Transverse colon (tissue), 4 donors: ENCODE results near the gene SERINC5. TPM values are rescaled to one million over a fixed set of nuclear protein-coding genes. Genes with fewer than 3 reads are reported as not detected.
A peak's percentile ranks its signal among the peaks of the same experiment; 100 is the strongest.
"Not testable (repeated sequence)": the region's sequence is repeated elsewhere in the genome, so short reads cannot be mapped to it uniquely, and the experiment has no call there.

Source experiments
- DNase-seq: peaks from one replicate; pipeline ENCODE4 v3.0.0-alpha.2; 2019
- H3K27ac ChIP-seq, 4 donors: fragments of 200-600 bp; sonication (generic); 2 replicates each; pipeline ENCODE4 v1.5.1; 2016 to 2018; ENCODE audit warnings: inconsistent platforms in 4 of 4
- H3K27me3 ChIP-seq: fragments of 200-600 bp; sonication (generic); 2 replicates; pipeline ENCODE4 v1.5.1; 2017; ENCODE audit warnings: inconsistent platforms
- H3K36me3 ChIP-seq, 4 donors: fragments of 200-600 bp; sonication (generic); 2 replicates each; pipeline ENCODE4 v1.5.1; 2017 to 2019; ENCODE audit warnings: inconsistent platforms in 4 of 4
- H3K4me1 ChIP-seq, 4 donors: fragments of 200-600 bp; sonication (generic); 2 replicates each; pipeline ENCODE4 v1.5.1; 2017 to 2020; ENCODE audit warnings: inconsistent platforms in 4 of 4
- H3K4me3 ChIP-seq, 4 donors: fragments of 200-600 bp; sonication (generic); 1 replicate in 1 of 4; 2 replicates in 3 of 4; pipeline versions ENCODE4 v1.5.1 to v1.6.1; 2017 to 2019; ENCODE audit warnings: inconsistent platforms in 4 of 4
- H3K9me3 ChIP-seq, 2 donors: fragments of 200-600 bp; sonication (generic); 2 replicates each; pipeline ENCODE4 v1.5.1; 2017 to 2019; ENCODE audit warnings: inconsistent platforms in 2 of 2
- CTCF ChIP-seq, 5 experiments: fragments of 200-600 bp in 3 of 5; fragments of 450-650 bp in 2 of 5; sonication (generic) in 3 of 5; IDR thresholded peaks; 1 replicate in 2 of 5; 2 replicates in 3 of 5; pipeline ENCODE4 v1.5.1; 2016 to 2017; ENCODE audit warnings: antibody characterized with exemption in 5 of 5, inconsistent platforms in 3 of 5, mild to moderate bottlenecking in 2 of 5, moderate library complexity in 1 of 5
- EP300 ChIP-seq: sonication (generic); formaldehyde crosslinking; IDR thresholded peaks from one replicate; pipeline ENCODE4 v1.6.1; 2017; ENCODE audit warnings: antibody characterized with exemption, low read depth
- POLR2A ChIP-seq: fragments of 450-650 bp; IDR thresholded peaks from one replicate; pipeline ENCODE4 v1.6.1; 2016; ENCODE audit warnings: antibody characterized with exemption, mild to moderate bottlenecking, moderate library complexity
- POLR2AphosphoS5 ChIP-seq, 3 donors: sonication (generic); formaldehyde crosslinking; IDR thresholded peaks; one replicate each; pipeline ENCODE4 v1.6.1; 2016; ENCODE audit warnings: antibody characterized with exemption in 3 of 3
- WGBS, 2 donors: methylation state at CpG; one replicate each; pipeline ENCODE4 v1.1.5; 2018; ENCODE audit warnings: low coverage in 1 of 2; 5-methylcytosine and 5-hydroxymethylcytosine counted together
- in situ Hi-C, 4 donors: fragments of 200-750 bp; cut with MboI; loops; one replicate each; pipeline versions ENCODE4 v1.15.0 to v1.15.1; 2017; ENCODE audit warnings: low sequenced_read_pairs in 3 of 4, low pct_ligation_motif_present in 1 of 4, low pct_unique_long_range_greater_than_20kb in 1 of 4
- intact Hi-C: fragments of 100-400 bp; cut with DNase I; formaldehyde crosslinking; loops from one replicate; pipeline ENCODE4 v1.15.1; 2023; ENCODE audit warnings: low total_unique reads
- total RNA-seq, 4 donors: library from RNA; depleted of rRNA; stranded (reverse); fragments of >200 nt; gene quantifications; one replicate each; pipeline ENCODE4 v1.1.0, GENCODE V29; 2016

SERINC5 gene
- total RNA-seq, 4 donors from 2014 or later = 40.6 to 90.4 (median 79.6) TPM

DNA sequence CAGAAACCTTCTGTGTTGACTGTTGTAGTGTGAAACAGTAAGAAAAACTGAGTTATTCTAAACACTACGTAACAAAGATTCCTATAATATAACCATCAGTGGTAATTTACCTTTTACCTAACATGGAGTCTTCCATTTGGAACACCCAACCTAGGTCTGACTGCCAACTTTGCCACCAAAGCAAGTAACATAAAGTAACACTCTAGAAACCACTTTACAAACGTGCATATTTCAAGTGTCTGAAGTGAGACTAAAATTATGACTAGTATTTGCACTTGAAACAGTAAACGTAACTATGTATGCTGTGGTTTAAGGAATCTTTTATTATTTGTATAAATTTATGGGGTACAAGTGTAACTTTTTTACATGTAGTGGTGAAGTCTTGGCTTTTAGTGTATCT lies 95.6 kb downstream of the SERINC5 start:
- H3K4me3 ChIP-seq = no peak overlapping the region
- H3K4me1 ChIP-seq = peaks cover 0 to 5% (median 0%) of the 10 kb centered on the region in 4 donors
- H3K27me3 ChIP-seq = no peaks in the 10 kb centered on the region
- DNase-seq = no peak
- no peaks in the 10 kb centered on the region for H3K9me3 ChIP-seq
- intact Hi-C loops = no loop called here
- in situ Hi-C loops = no loop called here
- WGBS, 2 donors = 90 to 91% methylated on average over 3 of the region's 3 CpGs
- no peak for TF ChIP-seq CTCF (IDR thresholded peaks at IDR 0.05)
- TF ChIP-seq POLR2A = no peak
- no peak for TF ChIP-seq EP300
- H3K36me3 ChIP-seq = peaks cover 0 to 20% (median 1%) of the 10 kb centered on the region in 4 donors
- no peak overlapping the region for H3K27ac ChIP-seq

DNA sequence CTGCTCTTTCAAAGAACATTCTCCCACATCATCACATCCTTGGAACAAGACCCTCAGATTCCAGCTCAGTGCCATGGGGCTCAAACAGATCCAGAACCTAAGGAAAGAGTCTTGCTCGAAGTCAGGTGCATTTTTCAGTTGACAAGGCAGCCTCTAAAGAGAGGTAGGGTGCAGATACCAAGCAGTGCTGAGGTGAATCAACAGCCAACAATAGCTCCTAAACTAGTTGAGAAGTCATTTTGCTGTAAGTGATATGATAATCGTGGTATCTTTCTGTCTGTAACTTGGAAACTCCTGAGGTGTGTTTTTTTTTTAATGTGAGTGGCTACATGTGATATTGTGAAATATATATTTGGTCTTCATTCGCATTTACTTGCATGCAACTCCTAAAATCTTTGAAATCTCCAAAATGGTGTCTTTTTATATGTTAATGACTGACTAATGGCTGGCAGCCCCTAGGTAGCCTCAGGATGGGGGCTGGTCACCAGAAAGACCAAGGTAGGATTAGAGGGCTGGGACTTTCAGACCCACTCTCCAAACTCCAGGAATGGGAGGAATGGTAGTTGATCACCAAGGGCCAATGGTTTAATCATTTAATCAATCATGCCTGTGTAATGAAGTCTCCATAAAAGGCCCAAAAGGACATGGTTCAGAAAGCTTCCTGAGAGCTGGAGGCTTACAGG lies 96.6 kb downstream of the SERINC5 start:
- Histone ChIP-seq H3K4me3 (no peak overlapping the region), H3K27ac (no peak overlapping the region), H3K9me3 (no peaks in the 10 kb centered on the region), H3K4me1 (peaks cover 0 to 5% (median 0%) of the 10 kb centered on the region in 4 donors), H3K27me3 (no peaks in the 10 kb centered on the region), H3K36me3 (peaks cover 0 to 19% (median 1%) of the 10 kb centered on the region in 4 donors)
- 89 to 98% methylated on average over 3 of the region's 3 CpGs for WGBS, 2 donors
- no peak for DNase-seq
- intact Hi-C loops = no loop called here
- in situ Hi-C loops = no loop called here
- TF ChIP-seq EP300 (no peak), POLR2AphosphoS5 (IDR thresholded peaks at IDR 0.05) (no peak), CTCF (IDR thresholded peaks at IDR 0.05) (no peak), POLR2A (no peak)

DNA sequence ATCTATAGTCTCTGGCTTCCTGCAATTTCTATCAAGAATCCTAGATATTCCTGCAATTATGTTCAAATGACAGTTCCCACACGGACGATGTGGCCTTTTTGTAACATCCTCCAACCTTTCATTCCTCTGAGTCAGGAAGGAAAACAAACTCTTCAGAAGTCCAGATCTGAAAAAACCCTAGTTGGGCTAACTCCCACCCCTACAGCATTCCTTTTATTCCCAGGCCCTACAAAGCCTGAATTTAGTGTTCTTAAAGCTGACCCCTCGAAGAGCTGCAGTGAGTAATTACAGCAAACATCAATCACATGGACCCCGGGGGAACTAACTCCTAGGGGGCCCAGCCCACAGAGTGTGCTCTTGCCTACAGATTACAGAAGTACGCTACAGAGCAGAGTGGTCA lies 99.7 kb downstream of the SERINC5 start:
- Histone ChIP-seq H3K4me1 (peaks cover 0 to 23% (median 18%) of the 10 kb centered on the region in 4 donors), H3K9me3 (no peaks in the 10 kb centered on the region), H3K4me3 (no peak overlapping the region), H3K36me3 (peaks cover 0 to 10% (median 0%) of the 10 kb centered on the region in 4 donors), H3K27me3 (no peaks in the 10 kb centered on the region), H3K27ac (no peak overlapping the region)
- DNase-seq = no peak
- in situ Hi-C loops = no loop called here
- intact Hi-C loops = no loop called here
- 73 to 74% methylated on average over 5 of the region's 5 CpGs for WGBS, 2 donors
- no peak for TF ChIP-seq POLR2A
- TF ChIP-seq EP300 = no peak
- TF ChIP-seq CTCF (IDR thresholded peaks at IDR 0.05) = no peak
- TF ChIP-seq POLR2AphosphoS5 (IDR thresholded peaks at IDR 0.05) = no peak

DNA sequence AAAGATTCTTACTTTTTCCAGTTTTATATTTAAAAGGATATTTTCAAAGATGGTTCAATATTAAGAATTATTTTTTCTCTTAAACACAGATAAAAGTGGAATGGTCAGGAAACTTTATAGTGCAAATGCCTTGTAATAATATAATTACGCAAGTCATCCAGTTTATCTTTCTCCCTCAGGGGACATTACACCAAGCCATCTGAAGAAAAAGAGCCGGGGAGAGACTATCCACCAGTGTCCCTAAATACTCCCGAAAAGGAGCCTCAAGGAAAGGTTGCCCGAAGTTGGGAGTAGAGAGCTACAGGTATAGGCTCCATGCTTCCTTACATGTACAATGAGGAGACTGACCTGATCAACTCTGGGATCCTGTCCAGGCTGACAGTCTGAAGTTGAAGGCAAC lies 101.1 kb downstream of the SERINC5 start:
- no peak overlapping the region for H3K4me3 ChIP-seq
- peaks cover 0 to 20% (median 0%) of the 10 kb centered on the region in 4 donors for H3K36me3 ChIP-seq
- H3K27ac ChIP-seq = peak overlapping the region in 2 of 4 donors; percentile 67 to 77
- DNase-seq = no peak
- no peaks in the 10 kb centered on the region for H3K9me3 ChIP-seq
- in situ Hi-C loops (no loop called here), intact Hi-C loops (no loop called here)
- TF ChIP-seq CTCF (IDR thresholded peaks at IDR 0.05) (no peak), EP300 (no peak), POLR2AphosphoS5 (IDR thresholded peaks at IDR 0.05) (no peak), POLR2A (no peak)
- H3K27me3 ChIP-seq = no peaks in the 10 kb centered on the region
- peaks cover 0 to 23% (median 18%) of the 10 kb centered on the region in 4 donors for H3K4me1 ChIP-seq
- 90% methylated on average over 1 to 4 of the region's 4 CpGs for WGBS, 2 donors

DNA sequence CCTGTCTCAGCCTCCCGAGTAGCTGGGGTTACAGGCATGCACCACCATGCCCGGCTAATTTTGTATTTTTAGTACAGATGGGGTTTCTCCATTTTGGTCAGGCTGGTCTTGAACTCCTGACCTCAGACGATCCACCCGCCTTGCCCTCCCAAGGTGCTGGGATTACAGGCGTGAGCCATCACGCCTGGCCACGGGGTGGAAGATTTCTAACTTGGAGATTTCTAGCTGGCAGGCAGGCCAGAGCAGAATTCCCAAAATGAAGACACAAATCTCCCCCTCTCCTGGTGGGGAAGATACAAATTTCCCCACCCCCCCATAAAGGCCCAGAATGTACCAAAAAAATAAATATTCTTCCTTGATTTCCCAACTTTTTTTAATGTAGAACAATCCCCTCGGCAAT lies 101.6 kb downstream of the SERINC5 start:
- H3K4me3 ChIP-seq, H3K9me3 ChIP-seq, DNase-seq, H3K27me3 ChIP-seq, in situ Hi-C loops, intact Hi-C loops: not testable (repeated sequence)
- H3K4me1 ChIP-seq = peaks cover 0 to 23% (median 18%) of the 10 kb centered on the region in 4 donors
- H3K27ac ChIP-seq = peak overlapping the region; percentile 67 to 77 (median 67)
- peaks cover 0 to 17% (median 0%) of the 10 kb centered on the region in 4 donors for H3K36me3 ChIP-seq
- WGBS, 2 donors = 62 to 77% methylated on average over 3 to 8 of the region's 8 CpGs
